ENCODE data around the gene LDLRAD2. TPM values are rescaled to one million over a fixed set of nuclear protein-coding genes. Genes with fewer than 3 reads are reported as not detected.

LDLRAD2 gene
- total RNA-seq, 1 experiment from 2014 or later, result not detected

DNA sequence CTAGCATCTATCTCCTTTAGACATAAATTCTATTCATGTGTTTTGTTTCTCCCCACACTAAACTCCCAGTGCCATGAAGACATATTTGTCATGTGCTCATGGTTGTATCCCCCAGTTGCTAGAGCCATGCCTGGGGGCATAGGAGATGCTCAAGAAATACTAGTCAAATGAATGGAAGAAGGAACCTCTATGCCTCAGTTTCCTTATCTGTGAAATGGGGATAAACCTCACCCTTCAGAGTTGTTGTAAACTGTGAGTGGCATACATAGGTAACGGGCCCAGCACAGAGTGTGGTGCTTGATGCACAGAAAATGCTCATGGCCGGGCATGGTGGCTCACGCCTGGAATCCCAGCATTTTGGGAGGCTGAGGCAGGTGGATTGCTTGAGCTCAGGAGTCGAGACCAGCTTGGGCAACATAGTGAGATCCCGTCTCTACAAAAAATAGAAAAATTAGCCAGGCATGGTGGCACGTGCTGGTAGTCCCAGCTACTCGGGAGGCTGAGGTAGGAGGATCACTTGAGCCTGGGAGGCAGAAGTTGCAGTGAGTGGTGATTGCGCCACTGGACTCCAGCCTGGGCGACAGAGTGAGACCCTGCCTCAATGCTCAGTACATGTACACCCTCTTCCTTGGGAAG is 8.7 kb downstream of the LDLRAD2 start:
- CTCF ChIA-PET, result no interaction called here
- H3K27me3 Mint-ChIP-seq (ENCODE audit: insufficient read depth, unreplicated experiment), result no peaks in the 10 kb centered on the region
- H3K27ac Mint-ChIP-seq (ENCODE audit: low read depth, unreplicated experiment), result no peak overlapping the region
- H3K4me1 Mint-ChIP-seq (ENCODE audit: insufficient read depth, unreplicated experiment), result peaks cover 8% of the 10 kb centered on the region
- no peak overlapping the region for H3K4me3 Mint-ChIP-seq (ENCODE audit: unreplicated experiment)
- POLR2A ChIA-PET, result no interaction called here
- intact Hi-C loops (cut with micrococcal nuclease), result no loop called here
- DNase-seq (ENCODE audit: unreplicated experiment), result no peak
- TF ChIP-seq, protein P1, sequence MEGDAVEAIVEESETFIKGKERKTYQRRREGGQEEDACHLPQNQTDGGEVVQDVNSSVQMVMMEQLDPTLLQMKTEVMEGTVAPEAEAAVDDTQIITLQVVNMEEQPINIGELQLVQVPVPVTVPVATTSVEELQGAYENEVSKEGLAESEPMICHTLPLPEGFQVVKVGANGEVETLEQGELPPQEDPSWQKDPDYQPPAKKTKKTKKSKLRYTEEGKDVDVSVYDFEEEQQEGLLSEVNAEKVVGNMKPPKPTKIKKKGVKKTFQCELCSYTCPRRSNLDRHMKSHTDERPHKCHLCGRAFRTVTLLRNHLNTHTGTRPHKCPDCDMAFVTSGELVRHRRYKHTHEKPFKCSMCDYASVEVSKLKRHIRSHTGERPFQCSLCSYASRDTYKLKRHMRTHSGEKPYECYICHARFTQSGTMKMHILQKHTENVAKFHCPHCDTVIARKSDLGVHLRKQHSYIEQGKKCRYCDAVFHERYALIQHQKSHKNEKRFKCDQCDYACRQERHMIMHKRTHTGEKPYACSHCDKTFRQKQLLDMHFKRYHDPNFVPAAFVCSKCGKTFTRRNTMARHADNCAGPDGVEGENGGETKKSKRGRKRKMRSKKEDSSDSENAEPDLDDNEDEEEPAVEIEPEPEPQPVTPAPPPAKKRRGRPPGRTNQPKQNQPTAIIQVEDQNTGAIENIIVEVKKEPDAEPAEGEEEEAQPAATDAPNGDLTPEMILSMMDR (IDR thresholded peaks at IDR 0.05; ENCODE audit: unreplicated experiment), result no peak
- no peaks in the 10 kb centered on the region for H3K9me3 Mint-ChIP-seq (ENCODE audit: unreplicated experiment)
- peaks cover 9% of the 10 kb centered on the region for H3K36me3 Mint-ChIP-seq (ENCODE audit: insufficient read depth, unreplicated experiment)
- no TSS peak for BruUV-seq (replicated peaks)

DNA sequence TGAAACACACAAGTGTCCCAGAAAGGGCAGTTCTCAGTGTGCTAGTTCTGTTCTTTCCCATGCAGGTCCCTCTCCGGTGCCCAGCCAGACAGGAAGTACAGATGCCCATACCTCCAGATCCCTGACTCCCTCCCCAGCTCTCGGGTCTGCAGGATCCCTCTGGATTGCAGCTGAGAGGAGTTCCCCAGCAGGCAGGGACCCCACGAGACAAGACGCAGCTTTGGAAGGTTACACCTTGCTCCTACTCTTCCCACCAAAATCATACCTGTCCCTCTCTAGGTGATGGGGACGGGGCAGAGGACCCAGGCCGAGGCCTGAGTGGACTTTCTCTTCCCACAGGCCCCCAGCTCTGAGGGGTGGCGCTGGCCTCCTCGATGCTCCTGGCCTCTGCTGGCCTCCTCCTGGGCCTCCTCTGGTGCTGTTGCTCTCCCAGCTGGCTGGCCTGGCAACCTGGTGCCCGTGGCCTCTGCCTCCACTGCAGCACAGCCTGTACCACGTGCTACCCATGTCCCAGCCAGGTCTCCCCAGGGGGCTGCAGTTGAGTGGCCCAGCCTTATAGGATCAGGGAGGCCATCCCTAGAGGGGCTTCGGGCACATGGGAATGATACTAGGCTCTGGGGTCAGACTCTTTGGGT is 9.4 kb downstream of the LDLRAD2 start:
- Mint-ChIP-seq H3K36me3 (ENCODE audit: insufficient read depth, unreplicated experiment) (peaks cover 9% of the 10 kb centered on the region), H3K27me3 (ENCODE audit: insufficient read depth, unreplicated experiment) (no peaks in the 10 kb centered on the region), H3K27ac (ENCODE audit: low read depth, unreplicated experiment) (no peak overlapping the region), H3K4me3 (ENCODE audit: unreplicated experiment) (no peak overlapping the region), H3K4me1 (ENCODE audit: insufficient read depth, unreplicated experiment) (peaks cover 8% of the 10 kb centered on the region), H3K9me3 (ENCODE audit: unreplicated experiment) (no peaks in the 10 kb centered on the region)
- DNase-seq (ENCODE audit: unreplicated experiment), result no peak
- POLR2A ChIA-PET, result no interaction called here
- intact Hi-C loops (cut with micrococcal nuclease), result no loop called here
- no TSS peak for BruUV-seq (replicated peaks)
- TF ChIP-seq, protein P1 (IDR thresholded peaks at IDR 0.05; ENCODE audit: unreplicated experiment), result no peak
- CTCF ChIA-PET, result no interaction called here

DNA sequence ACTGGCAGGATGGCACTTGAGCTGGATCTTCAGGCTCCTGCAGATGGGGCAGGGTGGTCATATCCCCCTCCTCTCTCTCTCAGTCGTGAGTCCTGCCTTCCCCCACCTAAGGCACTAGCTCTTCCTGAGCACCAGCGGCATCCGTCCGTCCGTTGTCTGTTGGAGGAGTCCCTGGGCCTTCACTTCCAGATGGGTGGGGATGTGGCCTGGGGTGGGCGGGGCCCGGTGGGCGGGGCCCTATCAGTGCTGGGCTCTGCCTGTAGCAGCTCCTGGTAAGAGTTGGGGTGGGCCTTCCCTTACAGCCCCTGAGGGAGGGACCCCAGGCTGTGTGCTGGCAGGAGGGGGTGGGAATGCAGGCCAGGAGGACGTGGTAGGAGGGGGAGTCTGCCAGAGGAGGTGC is 10.3 kb downstream of the LDLRAD2 start:
- Mint-ChIP-seq H3K27ac (ENCODE audit: low read depth, unreplicated experiment) (no peak overlapping the region), H3K4me1 (ENCODE audit: insufficient read depth, unreplicated experiment) (no peaks in the 10 kb centered on the region), H3K9me3 (ENCODE audit: unreplicated experiment) (no peaks in the 10 kb centered on the region), H3K4me3 (ENCODE audit: unreplicated experiment) (no peak overlapping the region), H3K27me3 (ENCODE audit: insufficient read depth, unreplicated experiment) (no peaks in the 10 kb centered on the region), H3K36me3 (ENCODE audit: insufficient read depth, unreplicated experiment) (peaks cover 17% of the 10 kb centered on the region)
- CTCF ChIA-PET, result interaction anchor here (0.6 kb wide), 1 partner anchor 52 kb away, joined by 4 read pairs; no protein-coding TSS in a partner anchor
- BruUV-seq (replicated peaks), result no TSS peak
- intact Hi-C loops (cut with micrococcal nuclease), result no loop called here
- TF ChIP-seq, protein P1 (IDR thresholded peaks at IDR 0.05; ENCODE audit: unreplicated experiment), result no peak
- POLR2A ChIA-PET, result no interaction called here
- no peak for DNase-seq (ENCODE audit: unreplicated experiment)

DNA sequence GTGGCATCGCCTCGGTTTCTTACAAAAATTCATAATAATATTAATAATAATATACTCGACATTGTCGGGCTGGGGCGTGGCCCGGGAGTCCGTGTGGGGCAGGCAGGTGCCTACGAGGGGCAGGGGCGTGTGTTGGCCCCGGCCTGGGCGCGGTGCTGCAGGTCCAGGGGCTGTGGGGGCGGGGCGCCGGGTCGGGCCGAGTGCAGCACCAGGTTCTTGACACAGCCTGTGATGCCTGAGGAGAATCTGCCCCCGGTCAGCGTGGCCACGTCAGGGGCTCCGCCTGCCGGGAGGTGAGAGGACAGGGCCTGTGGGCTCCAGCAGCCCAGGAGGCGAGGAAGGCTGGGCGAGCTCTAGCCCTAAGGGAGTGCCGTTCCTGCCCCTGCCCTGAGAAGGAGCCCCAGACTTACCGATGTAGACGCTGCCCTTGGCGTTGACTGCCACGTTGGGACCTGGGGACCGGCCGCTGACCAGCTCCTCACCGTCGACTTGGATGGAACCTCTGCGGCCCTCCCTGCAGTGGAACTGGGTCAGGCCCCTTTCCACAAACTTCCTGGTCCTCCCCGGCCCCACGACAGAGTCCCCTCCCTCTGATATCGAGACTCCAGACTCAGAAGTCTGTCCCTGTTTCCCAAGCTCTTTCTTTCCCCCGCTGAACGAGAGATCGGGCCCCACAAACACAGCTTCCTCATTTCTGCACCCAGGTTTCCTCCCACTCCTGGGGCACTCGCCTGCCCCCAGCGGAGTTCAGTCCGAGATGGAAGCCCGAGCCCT is 11.3 kb downstream of the LDLRAD2 start:
- POLR2A ChIA-PET, result no interaction called here
- H3K36me3 Mint-ChIP-seq (ENCODE audit: insufficient read depth, unreplicated experiment), result peaks cover 23% of the 10 kb centered on the region
- BruUV-seq (replicated peaks), result no TSS peak
- H3K27me3 Mint-ChIP-seq (ENCODE audit: insufficient read depth, unreplicated experiment), result no peaks in the 10 kb centered on the region
- H3K9me3 Mint-ChIP-seq (ENCODE audit: unreplicated experiment), result no peaks in the 10 kb centered on the region
- DNase-seq (ENCODE audit: unreplicated experiment), result no peak
- H3K4me3 Mint-ChIP-seq (ENCODE audit: unreplicated experiment), result no peak overlapping the region
- TF ChIP-seq, protein P1 (IDR thresholded peaks at IDR 0.05; ENCODE audit: unreplicated experiment), result no peak
- H3K4me1 Mint-ChIP-seq (ENCODE audit: insufficient read depth, unreplicated experiment), result no peaks in the 10 kb centered on the region
- H3K27ac Mint-ChIP-seq (ENCODE audit: low read depth, unreplicated experiment), result no peak overlapping the region
- CTCF ChIA-PET, result no interaction called here
- intact Hi-C loops (cut with micrococcal nuclease), result no loop called here
